ENCODE data around the gene DNM1.
A peak's percentile ranks its signal among the peaks of the same experiment; 100 is the strongest.
"Not testable (repeated sequence)": the region's sequence is repeated elsewhere in the genome, so short reads cannot be mapped to it uniquely, and the experiment has no call there.

The DNM1 gene

GRCh38 chr9:128178806-128179431, 24.3 kb upstream of the DNM1 start:
- no peak for DNase-seq

- no peak for DNase-seq
Observed at GRCh38 chr9:128180001-128180400, 23.2 kb upstream of the DNM1 start.

GRCh38 chr9:128180447-128180846, 22.7 kb upstream of the DNM1 start:
- no peak for DNase-seq

- DNase-seq, result not testable (repeated sequence)
Observed at GRCh38 chr9:128181480-128181879, 21.7 kb upstream of the DNM1 start.

- DNase-seq, result no peak
Observed at GRCh38 chr9:128182893-128183588, 20.1 kb upstream of the DNM1 start.

GRCh38 chr9:128185979-128186965, 16.9 kb upstream of the DNM1 start:
- DNase-seq, result no peak

- no peak for DNase-seq
Observed at GRCh38 chr9:128187361-128187760, 15.8 kb upstream of the DNM1 start.

- DNase-seq, result no peak
Observed at GRCh38 chr9:128188209-128188608, 15.0 kb upstream of the DNM1 start.

GRCh38 chr9:128190013-128190412, 13.2 kb upstream of the DNM1 start:
- DNase-seq, result no peak

- no peak for DNase-seq
Observed at GRCh38 chr9:128190516-128191405, 12.4 kb upstream of the DNM1 start.

- peak; percentile 44 to 46 for DNase-seq
Observed at GRCh38 chr9:128191406-128192046, 11.7 kb upstream of the DNM1 start, which contains the start of gene CIZ1. TSS of gene CIZ1 (minus strand) at chr9:128191572. CDS start at chr9:128190857, 715 bp downstream.

- DNase-seq, result peak; percentile 34 to 79
Observed at GRCh38 chr9:128192601-128193371, 10.4 kb upstream of the DNM1 start.

GRCh38 chr9:128193469-128194096, 9.6 kb upstream of the DNM1 start:
- DNase-seq, result no peak

- DNase-seq, result no peak
Observed at GRCh38 chr9:128201441-128202369, 1.5 kb upstream of the DNM1 start.

GRCh38 chr9:128202648-128203023, 543 bp upstream of the DNM1 start:
- DNase-seq, result no peak

- DNase-seq, result no peak
Observed at GRCh38 chr9:128203707-128204551, 750 bp downstream of the DNM1 start.

- no peak for DNase-seq
Observed at GRCh38 chr9:128204858-128205257, 1.7 kb downstream of the DNM1 start.

GRCh38 chr9:128205296-128205944, 2.2 kb downstream of the DNM1 start:
- DNase-seq, result no peak
